HG02981 (cell line): ENCODE data around the gene SPEM3.

Experiments used
- ATAC-seq: cut with Tn5 transposase; IDR thresholded peaks from one replicate; pipeline ENCODE4 v1.9.1; 2021; ENCODE audit warnings: mild to moderate bottlenecking, moderate library complexity; ENCODE audit not compliant: unreplicated experiment

SPEM3 gene

DNA sequence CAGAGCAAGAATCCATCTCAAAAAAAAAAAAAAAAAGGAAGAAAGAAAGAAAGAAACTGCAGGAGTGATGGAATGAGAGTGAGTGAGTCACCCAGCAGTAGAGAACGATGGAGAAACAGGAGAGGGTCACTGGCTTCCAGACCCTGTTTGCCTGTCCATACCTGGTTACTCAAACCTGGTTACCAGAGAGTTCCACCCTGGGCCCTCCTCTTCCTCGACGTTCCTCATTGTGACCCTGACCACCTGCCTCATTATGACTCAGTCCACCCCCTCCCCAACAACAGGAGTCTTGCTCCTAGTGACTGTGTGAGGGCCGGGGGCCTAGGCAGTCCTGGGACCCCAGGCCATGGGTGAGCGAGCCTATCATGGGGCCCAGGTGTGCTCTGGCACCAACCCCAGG lies at the start of gene SPEM3:
Gene SPEM3, plus strand, starts transcription at position 301 of the 400 bp plus-strand sequence. Its CDS starts 46 bp downstream, at position 347.
- no peak for ATAC-seq

DNA sequence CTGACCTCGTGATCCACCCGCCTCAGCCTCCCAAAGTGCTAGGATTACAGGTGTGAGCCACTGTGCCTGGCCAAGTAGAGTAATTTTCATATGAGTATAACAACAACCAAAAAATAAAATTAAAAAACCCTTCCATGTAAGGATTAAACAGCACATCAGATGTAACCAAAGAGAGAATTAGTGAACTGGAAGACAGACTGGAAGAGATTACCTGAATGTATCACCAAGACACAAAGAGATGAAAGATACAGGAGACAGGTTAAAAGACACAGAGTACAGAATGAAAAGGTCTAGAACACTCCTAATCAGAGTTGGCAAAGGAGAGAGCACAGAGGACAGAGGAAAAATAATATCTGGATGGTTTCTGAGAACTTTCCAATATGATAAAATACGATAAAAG lies 49.5 kb upstream of the SPEM3 start:
- no peak for ATAC-seq

DNA sequence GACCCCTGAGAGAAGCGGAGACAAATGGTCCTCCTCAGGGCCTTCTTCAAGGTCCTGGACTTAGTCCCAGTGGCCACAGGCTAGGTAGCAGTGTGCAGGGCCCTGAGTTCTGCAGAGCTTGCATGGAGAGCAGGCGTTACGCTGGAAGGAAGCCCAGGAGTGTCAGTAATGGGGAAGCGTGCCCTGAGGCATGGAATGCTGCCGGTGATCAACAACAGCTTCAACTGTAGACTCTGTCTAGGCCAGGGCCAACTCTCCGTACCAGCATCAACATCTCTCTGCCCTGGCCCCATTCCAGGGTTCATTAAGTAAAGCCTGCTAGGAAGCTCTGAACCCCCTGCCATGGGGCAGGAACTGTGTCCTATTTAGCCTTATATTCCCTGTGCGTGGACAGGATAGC lies 48.3 kb upstream of the SPEM3 start:
- no peak for ATAC-seq

DNA sequence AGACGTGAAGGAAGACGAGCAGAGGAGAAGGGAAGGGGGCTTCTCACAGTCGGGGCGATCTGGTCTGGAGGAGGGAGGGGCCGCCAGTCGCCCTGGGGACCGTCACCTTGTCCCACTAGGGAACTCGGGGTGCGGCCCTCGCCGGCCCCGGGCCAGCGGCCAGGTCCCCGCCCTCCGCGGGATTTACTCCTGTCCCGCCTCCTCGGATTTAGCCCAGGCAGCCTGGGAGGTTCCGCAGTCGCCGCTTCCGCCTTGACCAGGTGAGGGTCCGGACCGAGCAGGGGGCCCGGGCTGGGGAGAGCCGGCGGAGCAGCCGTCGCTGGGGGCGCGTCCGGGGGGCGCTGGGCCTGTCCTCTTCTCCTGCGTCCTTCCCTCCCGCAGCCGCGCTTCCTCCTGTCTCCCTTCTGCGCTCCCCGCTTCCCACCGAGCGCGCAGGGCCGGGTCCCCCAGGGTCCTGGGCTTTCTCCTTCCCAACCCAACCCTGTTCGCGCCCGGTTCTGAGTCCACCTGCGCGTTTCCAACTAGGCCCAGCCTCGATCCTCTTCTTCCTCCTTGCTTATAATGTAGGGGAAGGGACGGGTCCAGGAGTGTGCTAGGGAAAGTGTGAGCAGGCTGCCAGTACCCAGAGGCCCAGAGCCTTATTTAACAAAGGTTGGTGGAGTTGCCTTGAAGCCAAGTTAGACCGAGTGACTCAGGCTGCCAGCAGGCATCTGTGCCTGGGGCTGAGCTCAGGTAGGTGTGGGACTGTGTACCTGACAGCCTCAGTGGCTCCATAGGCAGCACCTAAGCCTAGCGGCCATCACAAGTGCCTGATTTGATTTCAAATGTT lies 47.6 kb upstream of the SPEM3 start, which contains the start of gene TNK1:
Gene TNK1, plus strand, starts transcription at position 235 of the 829 bp plus-strand sequence. CDS start 1,838 bp downstream, outside the sequence.
- no peak for ATAC-seq

DNA sequence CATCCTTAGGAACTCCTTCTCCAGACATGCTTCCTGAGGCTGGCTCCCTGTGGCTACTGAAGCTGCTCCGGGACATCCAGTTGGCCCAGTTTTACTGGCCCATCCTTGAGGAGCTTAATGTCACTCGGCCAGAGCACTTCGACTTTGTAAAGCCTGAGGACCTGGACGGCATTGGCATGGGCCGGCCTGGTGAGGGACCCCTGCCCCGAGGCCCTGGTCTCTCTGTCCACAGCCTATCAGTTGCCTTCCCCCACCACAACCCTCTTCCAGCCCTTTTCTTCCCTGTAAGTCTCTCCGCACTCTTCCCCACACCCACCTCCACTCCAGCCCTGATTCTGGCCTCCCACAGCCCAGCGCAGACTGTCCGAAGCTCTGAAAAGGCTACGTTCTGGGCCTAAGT lies 45.8 kb upstream of the SPEM3 start:
- no peak for ATAC-seq

DNA sequence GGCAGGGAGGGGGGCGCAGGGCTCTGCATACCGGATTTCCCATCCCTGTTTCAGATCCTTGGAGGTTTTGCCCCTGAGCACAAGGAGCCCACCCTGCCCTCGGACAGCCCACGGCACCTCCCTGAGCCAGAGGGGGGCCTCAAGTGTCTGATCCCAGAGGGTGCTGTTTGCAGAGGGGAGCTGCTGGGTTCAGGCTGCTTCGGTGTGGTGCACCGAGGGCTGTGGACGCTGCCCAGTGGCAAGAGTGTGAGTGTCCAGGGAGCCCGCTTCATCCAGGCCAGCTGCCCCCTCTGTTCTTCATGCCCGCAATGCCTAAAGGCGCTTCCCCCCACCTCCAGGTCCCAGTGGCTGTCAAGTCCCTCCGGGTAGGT lies 45.3 kb upstream of the SPEM3 start:
- ATAC-seq, result no peak

DNA sequence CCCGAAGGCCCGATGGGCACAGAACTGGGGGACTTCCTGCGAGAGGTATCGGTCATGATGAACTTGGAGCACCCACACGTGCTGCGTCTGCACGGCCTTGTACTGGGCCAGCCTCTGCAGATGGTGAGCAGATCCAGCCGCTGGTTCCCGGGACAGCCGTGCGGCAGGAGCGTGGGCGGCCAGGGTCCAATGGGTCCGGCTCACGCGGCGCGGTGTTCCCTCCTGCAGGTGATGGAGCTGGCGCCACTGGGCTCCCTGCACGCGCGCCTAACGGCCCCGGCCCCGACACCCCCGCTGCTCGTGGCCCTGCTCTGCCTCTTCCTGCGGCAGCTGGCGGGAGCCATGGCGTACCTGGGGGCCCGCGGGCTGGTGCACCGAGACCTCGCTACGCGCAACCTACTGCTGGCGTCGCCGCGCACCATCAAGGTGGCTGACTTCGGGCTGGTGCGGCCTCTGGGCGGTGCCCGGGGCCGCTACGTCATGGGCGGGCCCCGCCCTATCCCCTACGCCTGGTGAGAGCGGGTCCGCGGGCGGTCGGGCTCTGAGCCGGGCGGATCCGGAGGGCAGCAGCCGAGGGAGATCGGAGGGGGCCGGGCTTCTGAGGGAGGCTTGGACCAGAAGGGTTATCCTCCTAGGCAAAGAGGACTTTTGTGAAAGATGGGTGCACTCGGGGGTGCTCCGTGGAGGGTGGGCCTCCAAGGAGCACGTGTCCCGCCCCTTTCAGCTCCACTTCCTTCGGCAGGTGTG lies 44.7 kb upstream of the SPEM3 start:
- no peak for ATAC-seq

DNA sequence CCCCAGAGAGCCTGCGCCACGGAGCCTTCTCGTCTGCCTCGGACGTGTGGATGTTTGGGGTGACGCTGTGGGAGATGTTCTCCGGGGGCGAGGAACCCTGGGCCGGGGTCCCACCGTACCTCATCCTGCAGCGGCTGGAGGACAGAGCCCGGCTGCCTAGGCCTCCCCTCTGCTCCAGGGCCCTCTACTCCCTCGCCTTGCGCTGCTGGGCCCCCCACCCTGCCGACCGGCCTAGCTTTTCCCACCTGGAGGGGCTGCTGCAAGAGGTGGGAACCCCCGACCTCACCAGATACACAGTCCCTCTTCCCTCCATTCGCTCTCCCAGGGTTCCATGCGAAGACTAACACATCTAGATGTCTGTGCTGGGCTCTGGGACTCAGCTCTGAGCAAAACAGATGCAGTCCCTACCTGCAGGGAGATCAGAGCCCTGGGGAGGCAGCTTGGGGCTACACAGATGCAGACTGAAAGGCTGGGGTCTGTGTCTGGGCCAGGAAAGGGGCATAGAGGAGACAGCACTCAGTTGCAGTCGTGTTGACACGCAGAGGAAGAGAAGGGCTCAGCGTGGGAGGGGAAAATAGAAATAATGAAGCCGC lies 44.1 kb upstream of the SPEM3 start:
- ATAC-seq, result no peak

DNA sequence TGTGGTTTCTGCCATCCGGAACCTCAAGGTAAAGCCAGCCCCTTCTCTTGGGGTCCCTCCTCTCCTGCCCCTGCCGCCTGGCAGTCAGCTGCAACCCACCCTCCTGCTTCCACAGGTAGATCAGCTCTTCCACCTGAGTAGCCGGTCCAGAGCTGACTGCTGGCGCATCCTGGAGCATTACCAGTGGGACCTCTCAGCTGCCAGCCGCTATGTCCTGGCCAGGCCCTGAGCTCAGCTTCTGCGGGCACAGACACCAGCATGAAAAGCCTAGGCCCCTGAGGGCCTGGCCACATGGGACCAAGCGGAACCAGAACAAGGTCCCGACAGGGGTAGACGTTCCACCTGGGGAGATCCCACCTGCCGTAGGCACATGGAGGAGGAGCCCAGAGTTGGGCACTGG lies 39.8 kb upstream of the SPEM3 start:
- no peak for ATAC-seq

DNA sequence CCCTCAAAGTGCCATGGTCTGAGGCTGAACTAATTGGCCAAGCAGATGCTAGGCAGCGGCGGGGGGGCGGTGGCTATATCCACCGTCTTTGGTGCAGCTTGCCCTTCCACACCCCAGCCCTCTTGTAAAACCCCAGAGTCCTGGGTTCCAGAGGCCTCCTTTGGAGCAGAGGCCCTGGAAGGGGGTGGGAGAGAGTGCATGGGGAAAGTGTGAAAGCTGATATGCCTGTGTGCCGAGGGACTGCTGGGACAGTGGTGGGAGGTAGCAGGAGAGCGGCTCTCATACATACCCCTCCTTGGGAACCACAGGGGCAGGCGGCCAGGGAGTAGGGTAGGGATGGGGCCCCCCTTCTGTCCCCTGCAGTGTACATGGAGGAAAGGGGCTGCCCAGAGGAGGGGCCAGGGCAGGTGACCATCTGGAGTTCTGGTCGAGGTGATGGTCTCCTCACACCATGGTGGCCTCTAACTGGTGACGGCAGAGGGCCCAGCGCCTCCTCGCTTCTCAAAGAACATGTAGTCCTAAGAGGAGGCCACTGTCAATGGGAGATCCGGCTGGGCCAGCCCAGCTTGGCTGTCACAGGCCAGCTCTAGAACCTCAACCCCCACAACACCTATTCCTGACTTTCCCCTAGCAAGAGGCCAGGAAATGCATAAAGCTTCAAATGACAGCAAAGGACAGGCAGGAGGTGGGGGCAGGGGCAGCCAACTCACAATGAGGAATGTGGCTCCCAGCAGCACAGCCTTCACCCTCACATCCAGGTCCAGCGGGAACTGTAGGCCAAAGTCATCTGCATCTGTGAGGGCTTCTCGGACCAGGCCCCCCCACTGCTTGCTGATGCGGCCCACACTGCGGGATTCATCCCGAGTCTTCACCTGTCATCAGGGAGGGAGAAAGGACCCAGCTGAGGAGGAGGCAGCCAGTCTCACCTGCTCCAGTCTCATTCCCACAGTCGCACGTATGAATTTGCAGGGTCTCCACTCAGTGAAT lies 38.4 kb upstream of the SPEM3 start:
- ATAC-seq, result no peak

DNA sequence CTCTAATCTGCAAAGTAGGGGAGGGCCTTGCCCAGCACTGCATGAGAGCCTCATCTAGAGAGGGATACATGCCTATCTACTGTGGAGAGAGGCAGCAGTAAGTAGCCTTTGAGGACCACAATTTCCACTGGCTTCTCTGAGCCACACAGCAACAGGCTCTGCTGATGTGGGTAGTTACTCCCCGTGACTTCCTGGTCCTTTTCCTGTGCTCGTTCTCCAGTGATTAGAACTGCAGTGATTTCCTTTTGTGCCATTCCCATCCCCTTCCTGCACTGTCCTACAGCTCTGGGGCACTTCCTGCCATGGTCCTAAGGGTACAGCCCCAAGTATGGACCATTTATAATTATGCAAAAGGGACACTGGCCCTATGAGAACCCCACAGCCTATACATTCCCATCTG lies 37.4 kb upstream of the SPEM3 start:
- no peak for ATAC-seq

DNA sequence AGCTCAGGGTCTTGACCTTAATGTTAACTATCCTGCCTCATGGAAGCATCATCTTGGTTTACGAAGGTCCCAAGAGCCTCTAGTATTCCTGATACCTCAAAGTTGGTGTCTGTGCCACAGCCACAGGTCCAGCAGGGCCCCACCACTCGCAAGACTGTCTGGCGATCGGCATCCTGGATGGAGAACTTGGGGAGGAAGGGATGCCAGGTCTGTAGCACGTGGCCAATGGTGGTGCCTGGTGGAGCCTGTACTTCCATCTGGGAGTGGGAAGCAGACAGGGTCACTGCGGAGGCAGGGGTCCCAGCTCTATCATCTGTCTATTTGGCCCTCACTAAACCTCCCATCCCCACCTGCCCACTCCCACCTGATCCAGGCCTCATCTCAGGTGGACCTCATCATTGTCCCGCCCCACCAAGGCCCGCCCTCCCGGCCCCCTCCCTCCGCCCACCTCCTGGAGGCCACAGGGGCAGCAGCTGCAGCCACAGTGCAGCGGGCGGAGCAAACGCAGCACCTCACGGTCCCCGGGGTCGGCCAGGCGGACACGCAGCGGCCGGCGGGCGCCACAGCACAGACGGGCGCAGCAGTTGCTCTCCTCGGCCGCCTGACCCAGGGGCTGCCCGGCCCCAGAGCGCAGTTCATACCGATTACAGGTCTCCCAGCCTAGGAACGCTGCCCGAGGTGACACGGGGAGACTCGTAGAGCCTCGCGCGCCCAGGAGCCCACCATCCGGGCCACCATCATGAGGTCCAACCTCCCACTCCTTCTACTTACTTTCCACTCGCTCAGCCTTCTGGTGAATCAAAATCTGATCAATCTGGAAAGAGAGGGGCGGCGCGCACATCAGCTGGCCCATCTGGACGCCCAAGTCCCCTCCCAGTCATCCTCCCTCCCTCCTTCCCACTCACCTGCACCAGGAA lies 35.7 kb upstream of the SPEM3 start:
- ATAC-seq, result no peak

DNA sequence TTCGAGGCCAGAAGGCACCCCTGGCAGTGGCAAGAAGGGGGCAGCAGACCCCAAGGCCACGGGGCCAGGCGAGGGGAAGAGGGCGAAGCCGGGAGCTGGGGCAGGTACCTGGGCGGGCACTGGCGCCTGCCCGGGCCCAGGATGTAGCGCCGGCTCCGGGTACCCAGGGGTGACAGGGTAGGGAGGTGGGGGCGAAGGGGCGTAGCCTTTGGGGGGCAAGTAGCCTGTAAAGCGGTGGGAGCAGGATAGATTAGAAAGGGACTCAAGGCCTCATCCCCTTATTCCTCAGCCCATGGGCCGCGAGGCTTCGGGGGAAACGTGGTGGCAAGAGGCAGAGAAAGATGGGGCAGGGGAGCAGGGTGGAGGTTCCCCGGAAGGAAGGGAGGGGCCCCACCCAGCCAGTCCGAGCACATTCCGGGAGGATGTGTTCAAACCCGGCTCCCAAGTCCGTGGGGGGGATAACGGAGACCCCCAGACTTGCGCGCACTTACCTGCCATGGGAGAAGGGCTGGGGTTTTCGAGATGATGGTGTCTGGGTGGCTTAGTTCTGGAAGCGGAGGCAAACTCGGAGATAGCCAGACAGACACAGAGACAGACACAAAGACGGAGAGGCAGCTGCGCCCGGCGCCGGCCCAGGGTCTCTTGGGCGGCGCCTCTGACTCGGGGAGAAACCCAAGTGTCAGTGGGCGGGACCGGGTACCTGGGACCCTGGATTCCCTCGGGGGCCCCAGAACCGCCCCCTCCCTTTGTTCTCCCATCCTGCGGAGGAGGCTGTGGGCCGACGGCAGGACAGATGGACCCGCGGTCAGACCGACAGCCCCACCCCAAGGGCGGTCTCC lies 34.8 kb upstream of the SPEM3 start:
- peak; percentile 26 for ATAC-seq

DNA sequence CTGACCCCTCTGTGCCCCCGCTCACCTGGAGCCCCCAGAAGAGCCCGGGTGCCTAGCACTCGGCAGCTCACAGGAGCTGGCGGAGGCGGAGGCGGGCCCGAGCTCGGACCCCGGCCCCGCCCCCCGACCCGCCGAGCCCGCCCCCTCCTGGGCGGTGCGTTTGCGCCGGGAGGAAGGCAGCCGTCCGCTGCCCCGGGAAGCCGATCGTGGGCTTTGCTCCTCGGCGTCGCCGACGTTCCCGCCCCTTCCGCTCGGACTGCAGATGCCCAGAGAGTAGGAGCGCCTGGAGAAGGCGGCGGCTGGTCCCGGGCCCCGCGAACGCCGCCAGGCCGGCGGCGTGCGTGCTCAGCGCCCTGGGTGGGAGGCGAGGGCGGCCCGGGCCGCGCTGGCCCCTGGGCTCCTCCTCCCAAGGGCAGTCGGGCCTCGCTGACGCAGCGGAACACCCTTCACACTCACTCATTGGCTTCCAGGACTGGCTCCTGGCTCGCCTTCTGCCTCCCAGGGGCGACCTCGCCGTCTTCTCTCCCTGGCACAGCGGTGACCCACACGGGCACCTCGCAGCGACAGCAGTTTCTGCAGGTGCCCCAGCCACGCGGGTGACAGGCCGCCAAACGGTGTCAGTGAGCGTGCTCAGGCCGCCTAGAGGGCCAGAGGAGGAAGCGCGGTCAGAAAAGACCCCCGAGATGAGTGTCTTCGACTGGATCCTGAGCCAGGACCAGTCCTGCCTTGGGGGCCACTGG lies 34.0 kb upstream of the SPEM3 start, which contains the start of gene PLSCR3:
Gene PLSCR3, minus strand, starts transcription at position 74 of the 740 bp plus-strand sequence. CDS start 415 bp downstream, outside the sequence.
- peak; percentile 73 for ATAC-seq

DNA sequence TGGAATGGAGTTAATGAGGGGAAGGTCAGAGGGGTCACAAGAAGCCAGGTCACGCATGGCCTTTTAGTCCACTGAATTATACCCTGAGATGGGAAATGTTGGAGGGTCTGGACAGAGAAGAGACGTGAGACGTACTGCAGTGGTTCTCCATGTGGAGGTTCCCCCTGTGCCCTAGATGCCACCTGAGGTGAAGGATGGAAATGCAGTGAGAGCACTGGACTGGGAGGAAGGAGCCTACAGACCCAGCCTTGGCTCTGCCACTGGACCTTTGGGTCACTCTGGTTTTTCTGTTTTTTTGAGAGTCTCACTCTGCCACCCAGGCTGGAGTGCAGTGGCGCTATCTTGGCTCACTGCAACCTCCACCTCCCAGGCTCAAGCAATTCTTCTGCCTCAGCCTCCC lies 32.5 kb upstream of the SPEM3 start:
- ATAC-seq, result no peak

DNA sequence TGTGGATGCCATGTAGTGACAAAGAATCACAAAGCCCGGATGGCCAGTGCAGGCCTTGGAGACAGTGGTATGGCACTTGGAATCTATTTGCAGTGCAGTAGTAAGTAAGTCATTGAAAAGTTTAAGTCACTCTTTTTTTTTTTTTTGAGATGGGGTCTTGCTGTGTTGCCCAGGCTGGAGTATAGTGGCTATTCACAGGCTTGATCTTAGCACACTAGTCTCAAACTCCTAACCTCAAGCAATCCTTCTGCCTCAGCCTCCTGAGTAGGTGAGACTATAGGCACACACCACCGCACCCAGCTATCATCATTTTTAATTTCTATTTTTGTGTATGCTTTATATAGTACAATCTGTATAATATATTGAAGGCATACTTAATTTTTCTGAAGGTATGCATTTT lies 30.0 kb upstream of the SPEM3 start:
- no peak for ATAC-seq

DNA sequence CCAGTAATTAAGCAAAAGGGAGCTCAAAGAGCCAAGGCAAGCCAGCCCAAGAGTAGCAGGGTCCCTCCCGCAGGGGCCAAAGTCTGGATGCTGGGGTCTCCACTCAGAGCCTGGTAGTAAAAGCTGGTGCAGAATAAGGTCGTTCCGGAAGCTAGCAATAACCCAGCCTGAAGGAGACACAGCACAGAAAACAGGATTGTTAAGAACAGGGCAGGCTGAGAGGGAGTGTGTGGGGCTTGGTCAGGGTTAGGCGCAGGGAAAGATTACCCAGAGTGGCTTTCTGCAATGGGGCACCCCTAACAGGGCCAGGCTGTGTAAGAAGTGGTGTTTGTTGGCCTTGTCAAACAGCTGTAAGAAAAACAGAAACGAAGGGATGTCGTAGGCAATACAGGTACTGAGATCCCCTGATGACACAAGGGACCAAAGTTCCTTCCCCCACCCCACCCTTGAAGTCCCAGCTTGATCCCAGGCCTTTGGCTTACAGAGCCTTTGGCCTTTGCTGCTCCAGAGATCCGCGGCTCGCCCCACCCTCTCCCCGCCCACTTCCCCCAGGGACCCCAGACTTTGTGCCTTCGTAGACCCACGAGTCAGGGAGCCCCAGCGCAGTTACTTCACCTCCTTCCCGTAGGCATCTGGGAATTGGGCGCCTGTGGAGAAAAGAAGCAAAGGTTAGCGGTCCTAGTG lies 25.5 kb upstream of the SPEM3 start:
- ATAC-seq, result no peak

DNA sequence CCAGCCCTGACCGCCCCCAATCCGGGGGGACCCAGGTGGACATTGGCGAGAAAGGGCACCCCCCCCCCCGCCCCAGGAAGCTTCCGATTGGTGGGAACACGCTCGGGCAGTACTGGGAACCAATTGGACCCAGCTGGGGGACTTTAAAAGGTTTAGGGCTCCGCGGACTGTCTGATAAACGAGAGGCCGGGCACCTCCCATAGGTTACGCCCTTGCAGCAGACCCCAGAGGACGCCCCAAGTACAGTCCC lies 25.0 kb upstream of the SPEM3 start:
- ATAC-seq, result no peak
